KMS-11 (cell line): ENCODE data around the gene CDH13.

Source experiments
- H2AFZ ChIP-seq: fragments of 200-600 bp; sonication (generic); 2 replicates; pipeline ENCODE4 v1.6.1; 2016; ENCODE audit warnings: antibody characterized with exemption, mixed run types, low read depth
- H3K27ac ChIP-seq: fragments of 200-600 bp; sonication (generic); 2 replicates; pipeline ENCODE4 v1.6.1; 2016; ENCODE audit warnings: mild to moderate bottlenecking, mixed run types
- H3K27me3 ChIP-seq: fragments of 200-600 bp; sonication (generic); 2 replicates; pipeline ENCODE4 v1.6.1; 2017; ENCODE audit warnings: mild to moderate bottlenecking, low read depth, mixed run types, moderate library complexity; ENCODE audit not compliant: insufficient read depth
- H3K36me3 ChIP-seq: fragments of 200-600 bp; sonication (generic); 2 replicates; pipeline ENCODE4 v1.6.1; 2017; ENCODE audit warnings: mild to moderate bottlenecking, mixed run types; ENCODE audit not compliant: insufficient read depth
- H3K4me1 ChIP-seq: fragments of 200-600 bp; sonication (generic); 2 replicates; pipeline ENCODE4 v1.6.1; 2016; ENCODE audit warnings: mild to moderate bottlenecking, low read depth, mixed run types; ENCODE audit not compliant: poor library complexity, severe bottlenecking
- H3K4me2 ChIP-seq: fragments of 200-600 bp; sonication (generic); 2 replicates; pipeline ENCODE4 v1.7.0; 2016; ENCODE audit warnings: mild to moderate bottlenecking, mixed run types
- H3K4me3 ChIP-seq: fragments of 200-600 bp; sonication (generic); IDR thresholded peaks from 2 replicates; pipeline ENCODE4 v1.6.1; 2017; ENCODE audit warnings: low read depth, low read length, mixed read lengths; ENCODE audit not compliant: insufficient read depth
- H3K79me2 ChIP-seq: fragments of 200-600 bp; sonication (generic); 2 replicates; pipeline ENCODE4 v1.6.1; 2016; ENCODE audit warnings: low read depth, mixed run types; ENCODE audit not compliant: insufficient read depth
- H3K9ac ChIP-seq: fragments of 200-600 bp; sonication (generic); 2 replicates; pipeline ENCODE4 v1.6.1; 2016; ENCODE audit warnings: mild to moderate bottlenecking, mixed run types
- H4K20me1 ChIP-seq: fragments of 200-600 bp; sonication (generic); 2 replicates; pipeline ENCODE4 v1.6.1; 2016; ENCODE audit warnings: mild to moderate bottlenecking, mixed run types; ENCODE audit not compliant: insufficient read depth
- CTCF ChIP-seq: fragments of 200-600 bp; sonication (generic); conservative IDR thresholded peaks from 2 replicates; pipeline ENCODE4 v1.6.1; 2017; ENCODE audit warnings: low read depth, mild to moderate bottlenecking, antibody characterized with exemption, low read length, moderate library complexity, mixed read lengths

Gene CDH13

DNA sequence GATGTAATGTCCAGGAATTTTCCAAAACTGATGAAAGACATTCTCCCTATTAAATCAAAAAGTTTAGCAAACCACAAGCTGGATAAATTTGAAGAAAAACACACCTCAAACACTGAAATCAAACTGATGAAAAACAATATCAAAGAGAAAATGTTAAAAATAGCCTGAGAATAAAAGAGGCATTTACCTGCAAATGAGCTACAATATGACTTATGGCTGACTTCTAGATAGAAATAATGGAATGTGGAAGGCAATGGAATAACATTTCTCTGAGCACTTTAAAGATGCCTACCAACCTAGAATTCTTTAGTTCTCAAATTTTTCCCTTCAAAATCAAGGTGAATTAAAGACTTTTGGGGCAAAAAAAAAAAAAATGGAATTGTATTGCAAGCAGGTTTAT is 1128.6 kb downstream of the CDH13 start:
- H3K27ac ChIP-seq = no peak overlapping the region
- no peak overlapping the region for H3K9ac ChIP-seq
- H4K20me1 ChIP-seq = no peaks in the 10 kb centered on the region
- H3K27me3 ChIP-seq = no peaks in the 10 kb centered on the region
- TF ChIP-seq CTCF = no peak
- H3K79me2 ChIP-seq = no peaks in the 10 kb centered on the region
- no peak overlapping the region for H2AFZ ChIP-seq
- no peaks in the 10 kb centered on the region for H3K4me1 ChIP-seq
- no peak overlapping the region for H3K4me2 ChIP-seq
- no peak overlapping the region for H3K4me3 ChIP-seq
- no peaks in the 10 kb centered on the region; the same call in 1 of the 2 replicates for H3K36me3 ChIP-seq

DNA sequence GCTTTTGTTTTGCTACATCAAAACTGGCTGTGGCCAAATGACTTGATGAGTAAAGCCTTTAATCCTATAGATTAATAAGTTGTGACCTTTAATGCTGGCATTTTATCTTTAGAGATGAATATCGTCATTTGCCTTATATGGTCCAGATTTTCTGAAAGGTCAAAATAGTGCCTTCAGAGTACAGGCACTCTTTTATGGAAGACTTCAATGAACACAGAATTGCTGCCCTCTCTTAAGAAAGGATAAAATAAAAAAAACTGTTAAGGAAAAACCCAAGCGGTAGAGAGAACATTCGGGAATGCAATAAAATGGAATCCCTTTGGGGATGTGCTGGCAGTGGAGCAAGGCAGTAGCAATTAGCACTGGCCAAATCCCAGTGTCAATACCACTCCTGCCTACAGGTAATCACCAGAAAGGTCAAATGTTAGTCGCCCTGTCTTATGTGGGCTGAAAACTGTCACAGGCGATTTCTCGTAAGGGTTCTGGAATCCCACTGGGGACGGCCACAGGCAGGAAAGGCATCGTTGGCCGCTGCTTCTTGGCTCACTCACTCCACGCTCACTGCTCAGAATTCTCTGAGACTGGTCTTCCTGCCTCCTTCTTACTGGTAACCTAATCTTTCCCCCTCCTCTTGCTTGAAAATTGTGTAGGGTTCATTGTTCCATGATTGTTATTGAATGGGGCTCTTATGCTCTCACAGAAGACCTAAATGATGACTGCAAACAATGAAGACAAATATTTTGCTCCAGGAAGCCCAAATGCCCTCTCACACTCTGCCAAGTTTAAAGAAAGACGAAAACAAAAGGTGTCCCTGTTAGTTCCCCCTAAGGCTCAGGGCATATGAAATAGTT is 1135.6 kb downstream of the CDH13 start:
- Histone ChIP-seq H3K36me3 (no peaks in the 10 kb centered on the region; the same call in 1 of the 2 replicates), H3K4me3 (no peak overlapping the region), H4K20me1 (no peaks in the 10 kb centered on the region), H3K27me3 (no peaks in the 10 kb centered on the region), H3K27ac (no peak overlapping the region), H3K4me1 (no peaks in the 10 kb centered on the region), H3K4me2 (no peak overlapping the region), H2AFZ (no peak overlapping the region), H3K79me2 (no peaks in the 10 kb centered on the region), H3K9ac (no peak overlapping the region)
- TF ChIP-seq CTCF = no peak

- Histone ChIP-seq H3K4me2 (no peak overlapping the region), H3K4me3 (no peak overlapping the region), H3K79me2 (no peaks in the 10 kb centered on the region), H3K4me1 (no peaks in the 10 kb centered on the region), H3K27me3 (no peaks in the 10 kb centered on the region), H4K20me1 (no peaks in the 10 kb centered on the region), H3K27ac (no peak overlapping the region), H3K9ac (no peak overlapping the region), H2AFZ (no peak overlapping the region), H3K36me3 (no peaks in the 10 kb centered on the region; the same call in 1 of the 2 replicates)
- no peak for TF ChIP-seq CTCF
Observed at GRCh38 chr16:83762992-83763358, 1136.2 kb downstream of the CDH13 start.

GRCh38 chr16:83768986-83769385 is 1142.2 kb downstream of the CDH13 start:
- no peak overlapping the region for H2AFZ ChIP-seq
- H3K27me3 ChIP-seq = no peaks in the 10 kb centered on the region

More at GRCh38 chr16:83768986-83769385, 1142.2 kb downstream of the CDH13 start:
- no peak overlapping the region for H3K9ac ChIP-seq
- no peaks in the 10 kb centered on the region for H3K36me3 ChIP-seq
- no peak overlapping the region for H3K4me3 ChIP-seq
- H4K20me1 ChIP-seq = no peaks in the 10 kb centered on the region
- no peak for TF ChIP-seq CTCF
- no peaks in the 10 kb centered on the region for H3K4me1 ChIP-seq
- no peaks in the 10 kb centered on the region for H3K79me2 ChIP-seq
- H3K27ac ChIP-seq = no peak overlapping the region
- no peak overlapping the region for H3K4me2 ChIP-seq
